Spleen (tissue), 11 donors: ENCODE data around the gene SSNA1. TPM values are rescaled to one million over a fixed set of nuclear protein-coding genes. Genes with fewer than 3 reads are reported as not detected.

Experiments
- DNase-seq: peaks from one replicate; pipeline ENCODE4 v3.0.0-alpha.2; 2020
- H3K27ac ChIP-seq, 8 donors: fragments of 200-600 bp; sonication (generic) in 7 of 8; 1 replicate in 4 of 8; 2 replicates in 4 of 8; pipeline versions ENCODE4 v1.5.0 to v1.8.0; 2016 to 2021; ENCODE audit warnings: inconsistent platforms in 4 of 8, mild to moderate bottlenecking in 4 of 8, moderate library complexity in 1 of 8
- H3K27me3 ChIP-seq, 7 donors: fragments of 200-600 bp; sonication (generic) in 6 of 7; replicated peaks in 1 of 7; 1 replicate in 4 of 7; 2 replicates in 3 of 7; pipeline versions ENCODE4 v1.5.0 to v1.8.0; 2016 to 2021; ENCODE audit warnings: inconsistent platforms in 3 of 7, mild to moderate bottlenecking in 1 of 7
- H3K36me3 ChIP-seq, 6 donors: fragments of 200-600 bp; sonication (generic) in 5 of 6; 1 replicate in 4 of 6; 2 replicates in 2 of 6; pipeline versions ENCODE4 v1.5.0 to v1.8.0; 2016 to 2021; ENCODE audit warnings: inconsistent platforms in 2 of 6
- H3K4me1 ChIP-seq, 6 donors: fragments of 200-600 bp; sonication (generic) in 5 of 6; 1 replicate in 3 of 6; 2 replicates in 3 of 6; pipeline versions ENCODE4 v1.5.0 to v1.8.0; 2016 to 2021; ENCODE audit warnings: inconsistent platforms in 3 of 6
- H3K4me3 ChIP-seq, 8 donors: fragments of 200-600 bp; sonication (generic) in 7 of 8; 1 replicate in 4 of 8; 2 replicates in 4 of 8; pipeline versions ENCODE4 v1.5.0 to v1.8.0; 2016 to 2021; ENCODE audit warnings: inconsistent platforms in 4 of 8, mild to moderate bottlenecking in 4 of 8, moderate library complexity in 2 of 8
- H3K9me3 ChIP-seq, 8 donors: fragments of 200-600 bp; sonication (generic) in 7 of 8; 1 replicate in 4 of 8; 2 replicates in 4 of 8; pipeline versions ENCODE4 v1.5.0 to v1.8.0; 2016 to 2021; ENCODE audit warnings: inconsistent platforms in 4 of 8
- CTCF ChIP-seq, 11 experiments: fragments of 200-600 bp in 7 of 11; fragments of 450-650 bp in 4 of 11; sonication (generic) in 4 of 11; IDR thresholded peaks in 8 of 11; conservative IDR thresholded peaks in 3 of 11; 1 replicate in 7 of 11; 2 replicates in 4 of 11; pipeline versions ENCODE4 v1.4.0 to v1.8.0; 2016 to 2021; ENCODE audit warnings: antibody characterized with exemption in 11 of 11, inconsistent platforms in 4 of 11, mild to moderate bottlenecking in 1 of 11
- POLR2A ChIP-seq, 3 donors: fragments of 450-650 bp; IDR thresholded peaks; one replicate each; pipeline ENCODE4 v1.5.1; 2017; ENCODE audit warnings: antibody characterized with exemption in 3 of 3, mild to moderate bottlenecking in 1 of 3
- POLR2AphosphoS5 ChIP-seq, 3 donors: sonication (generic); formaldehyde crosslinking; IDR thresholded peaks; one replicate each; pipeline ENCODE4 v1.5.1; 2017; ENCODE audit warnings: antibody characterized with exemption in 3 of 3
- WGBS, 5 donors: extraction: QIAGEN DNeasy Blood & Tissue Kit in 3 of 5; methylation state at CpG; one replicate each; pipeline versions ENCODE4 v1.1.5 to v1.1.7; 2013 to 2018; 5-methylcytosine and 5-hydroxymethylcytosine counted together
- intact Hi-C: fragments of 100-400 bp; cut with DNase I; formaldehyde crosslinking; loops from one replicate; pipeline ENCODE4 v1.15.0; 2023; ENCODE audit warnings: low total_unique reads
- polyA plus RNA-seq, 3 donors: library from polyadenylated mRNA; stranded (reverse); fragments of 200-250 nt; gene quantifications; one replicate each; pipeline ENCODE4 v1.2.1, GENCODE V29; 2013
- total RNA-seq, 7 donors: library from RNA; depleted of rRNA in 3 of 7; stranded (reverse); fragments of >200 nt in 3 of 7; fragmentation: NEBNext Ultra II Directional in 4 of 7; extraction: Animal tissue kit (Norgen Biotek cat#: 25700) in 4 of 7; gene quantifications; one replicate each; pipeline versions ENCODE4 v1.1.0 to v1.2.1, GENCODE V29; 2016 to 2021
- donor health status: healthy with polysubstance abuse.
- donor health status: DM: no; HTN: no; CAD: no; lungs with moderate emphysema.
- donor health status: DM: no; HTN: no; CAD: no.
- donor health status: Bipolar disorder and iron deficiency.
- donor health status: healthy.
- donor health status: DM: no; HTN: no; CAD: no.
- donor health status: DM: yes; HTN: yes; CAD: no.

SSNA1 gene
- total and polyA plus RNA-seq, 10 donors = 38.2 to 109 (median 48.0) TPM

- no peak overlapping the region for H3K4me3 ChIP-seq
- peaks cover 0 to 4% (median 0%) of the 10 kb centered on the region in 7 donors for H3K27me3 ChIP-seq
- intact Hi-C loops = no loop called here
- DNase-seq = no peak
- no peaks in the 10 kb centered on the region for H3K9me3 ChIP-seq
- 75 to 91% (median 86%) methylated on average over 14 to 16 of the region's 16 CpGs; no CpG with 5 or more reads in 1 of the 5 donors for WGBS, 5 donors
- TF ChIP-seq POLR2AphosphoS5 (IDR thresholded peaks at IDR 0.05) = no peak
- TF ChIP-seq CTCF (IDR thresholded peaks at IDR 0.05 in 8 of 11, conservative IDR thresholded peaks at IDR 0.05 in 3 of 11) = no peak
- no peak for TF ChIP-seq POLR2A (IDR thresholded peaks at IDR 0.05)
- H3K4me1 ChIP-seq = peaks cover 15 to 66% (median 39%) of the 10 kb centered on the region in 6 donors
- H3K27ac ChIP-seq = no peak overlapping the region
- peaks cover 0 to 30% (median 14%) of the 10 kb centered on the region in 6 donors for H3K36me3 ChIP-seq
These were observed 5.9 kb downstream of the SSNA1 start for GRCh38 chr9:137194388-137194787.

DNA sequence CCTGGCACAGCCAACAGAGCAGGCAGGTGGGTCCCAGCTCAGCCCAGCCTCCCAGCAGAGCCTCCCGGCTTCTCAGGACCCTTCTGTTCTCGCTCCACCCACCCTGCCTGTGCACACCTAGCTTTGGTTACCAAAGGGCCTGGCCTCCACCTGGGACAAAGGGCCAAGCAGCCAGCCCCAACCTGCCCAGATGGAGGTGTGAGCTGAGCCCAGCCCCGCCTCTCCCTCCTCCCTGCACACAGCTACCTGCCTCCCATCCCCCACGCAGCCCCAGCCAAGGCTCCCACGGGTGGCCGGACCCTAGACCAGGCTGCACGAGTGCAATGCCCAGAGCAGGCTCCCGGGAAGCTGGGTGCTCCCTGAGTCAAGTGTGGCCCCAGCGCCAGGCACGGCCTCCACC lies 6.4 kb downstream of the SSNA1 start:
- Histone ChIP-seq H3K4me3 (no peak overlapping the region), H3K27me3 (peaks cover 0 to 9% (median 0%) of the 10 kb centered on the region in 7 donors), H3K36me3 (peaks cover 0 to 26% (median 11%) of the 10 kb centered on the region in 6 donors), H3K4me1 (peaks cover 13 to 66% (median 39%) of the 10 kb centered on the region in 6 donors), H3K27ac (no peak overlapping the region), H3K9me3 (no peaks in the 10 kb centered on the region)
- intact Hi-C loops = no loop called here
- TF ChIP-seq POLR2AphosphoS5 (IDR thresholded peaks at IDR 0.05) = no peak
- no peak for TF ChIP-seq POLR2A (IDR thresholded peaks at IDR 0.05)
- no peak for TF ChIP-seq CTCF (IDR thresholded peaks at IDR 0.05 in 8 of 11, conservative IDR thresholded peaks at IDR 0.05 in 3 of 11)
- DNase-seq = no peak
- WGBS, 5 donors = 83 to 100% (median 90%) methylated on average over 6 to 10 of the region's 10 CpGs

DNA sequence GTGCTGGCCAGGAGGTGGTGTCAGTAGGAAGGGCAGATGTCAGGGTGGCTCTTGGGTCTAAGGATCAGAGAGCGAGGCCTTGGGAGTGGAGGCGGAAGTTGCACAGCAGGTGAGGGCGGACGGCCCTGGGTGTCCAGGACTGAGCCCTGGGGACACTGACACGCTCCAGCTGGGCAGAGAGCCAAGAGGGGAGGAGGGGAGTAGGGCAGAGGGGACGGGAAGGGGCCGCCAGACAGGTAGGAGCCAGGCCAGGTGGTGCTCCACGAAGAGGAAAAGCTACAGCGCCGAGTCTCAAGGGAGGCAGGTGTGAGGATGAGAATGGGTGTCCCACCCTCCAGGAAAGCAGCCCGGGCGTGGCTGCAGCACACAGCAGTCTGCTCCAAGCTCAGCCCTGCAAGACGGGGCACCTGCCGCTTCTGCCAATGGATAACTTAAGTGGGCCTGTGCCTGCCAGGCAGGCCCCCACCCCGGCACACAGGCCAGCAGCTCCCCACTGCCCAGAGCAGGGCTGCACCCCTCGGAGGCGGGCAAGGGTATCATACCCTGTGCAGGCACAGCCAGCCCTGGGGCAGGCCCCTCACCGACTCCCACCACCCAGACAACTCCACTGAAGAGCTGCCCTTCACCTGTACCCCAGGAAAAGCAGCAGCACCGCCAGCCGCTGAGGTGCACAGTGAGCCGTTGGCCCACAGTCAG lies 7.2 kb downstream of the SSNA1 start:
- no peak for TF ChIP-seq POLR2AphosphoS5 (IDR thresholded peaks at IDR 0.05)
- TF ChIP-seq POLR2A (IDR thresholded peaks at IDR 0.05) = no peak
- no peak for TF ChIP-seq CTCF (IDR thresholded peaks at IDR 0.05 in 8 of 11, conservative IDR thresholded peaks at IDR 0.05 in 3 of 11)
- WGBS, 5 donors = 85 to 94% (median 91%) methylated on average over 12 to 21 of the region's 21 CpGs
- peaks cover 0 to 9% (median 0%) of the 10 kb centered on the region in 7 donors for H3K27me3 ChIP-seq
- no peak overlapping the region for H3K4me3 ChIP-seq
- intact Hi-C loops = no loop called here
- H3K4me1 ChIP-seq = peaks cover 8 to 58% (median 32%) of the 10 kb centered on the region in 6 donors
- no peaks in the 10 kb centered on the region for H3K9me3 ChIP-seq
- no peak overlapping the region for H3K27ac ChIP-seq
- peaks cover 0 to 19% (median 3%) of the 10 kb centered on the region in 6 donors for H3K36me3 ChIP-seq
- no peak for DNase-seq

DNA sequence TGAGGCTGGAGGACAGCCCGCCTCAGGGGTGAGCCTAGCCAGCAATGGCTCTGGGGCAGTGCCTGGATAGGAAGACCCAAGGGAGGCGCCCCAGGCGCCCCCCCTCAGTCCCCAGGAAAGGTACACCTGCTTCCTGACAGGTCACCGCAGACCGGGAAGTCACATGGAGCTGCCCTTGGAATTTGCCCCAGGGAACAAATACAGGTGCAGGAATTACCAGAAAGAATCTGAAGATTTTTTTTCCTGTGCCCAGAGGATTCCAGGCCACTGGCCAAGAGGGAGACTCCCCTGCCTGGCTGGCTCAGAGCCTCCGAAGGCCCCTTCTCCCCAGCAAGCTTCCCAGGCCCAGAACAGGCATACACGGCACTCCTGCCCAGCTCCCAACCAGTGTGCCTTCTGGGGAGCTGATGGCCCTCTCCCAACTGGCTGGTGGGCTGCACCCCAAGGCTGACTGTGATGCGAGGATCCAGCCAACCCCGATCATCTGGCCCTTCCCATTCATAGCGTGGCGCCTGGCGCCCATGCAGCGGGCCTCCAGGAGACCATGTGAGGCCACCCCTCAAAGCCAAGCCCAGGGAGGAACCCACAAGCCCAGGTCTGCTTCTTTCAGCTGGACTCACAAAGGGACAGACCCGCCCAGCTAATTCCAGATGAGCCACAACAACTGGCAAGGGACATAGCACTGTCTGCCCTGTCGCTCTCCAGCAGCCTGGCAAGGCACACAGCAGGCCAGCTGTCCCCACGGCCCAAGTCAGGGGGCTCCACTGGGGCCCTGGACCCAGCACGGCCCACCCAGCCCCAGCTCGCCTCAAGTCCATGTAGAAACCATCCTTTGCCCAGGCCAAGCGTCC lies 9.8 kb downstream of the SSNA1 start:
- Histone ChIP-seq H3K27ac (no peak overlapping the region), H3K9me3 (no peaks in the 10 kb centered on the region), H3K4me1 (peaks cover 19 to 74% (median 49%) of the 10 kb centered on the region in 6 donors), H3K4me3 (peak overlapping the region in 1 of 8 donors; percentile 78), H3K27me3 (peaks cover 0 to 9% (median 0%) of the 10 kb centered on the region in 7 donors), H3K36me3 (no peaks in the 10 kb centered on the region)
- no peak for TF ChIP-seq POLR2A (IDR thresholded peaks at IDR 0.05)
- no peak for TF ChIP-seq POLR2AphosphoS5 (IDR thresholded peaks at IDR 0.05)
- no peak for TF ChIP-seq CTCF (IDR thresholded peaks at IDR 0.05 in 8 of 11, conservative IDR thresholded peaks at IDR 0.05 in 3 of 11)
- WGBS, 5 donors = 79 to 94% (median 84%) methylated on average over 13 to 19 of the region's 19 CpGs
- intact Hi-C loops = no loop called here
- DNase-seq = no peak
